ENCODE measurements around the gene ZBTB44.
"Not testable (repeated sequence)": the region's sequence is repeated elsewhere in the genome, so short reads cannot be mapped to it uniquely, and the experiment has no call there.

The ZBTB44 gene

DNA sequence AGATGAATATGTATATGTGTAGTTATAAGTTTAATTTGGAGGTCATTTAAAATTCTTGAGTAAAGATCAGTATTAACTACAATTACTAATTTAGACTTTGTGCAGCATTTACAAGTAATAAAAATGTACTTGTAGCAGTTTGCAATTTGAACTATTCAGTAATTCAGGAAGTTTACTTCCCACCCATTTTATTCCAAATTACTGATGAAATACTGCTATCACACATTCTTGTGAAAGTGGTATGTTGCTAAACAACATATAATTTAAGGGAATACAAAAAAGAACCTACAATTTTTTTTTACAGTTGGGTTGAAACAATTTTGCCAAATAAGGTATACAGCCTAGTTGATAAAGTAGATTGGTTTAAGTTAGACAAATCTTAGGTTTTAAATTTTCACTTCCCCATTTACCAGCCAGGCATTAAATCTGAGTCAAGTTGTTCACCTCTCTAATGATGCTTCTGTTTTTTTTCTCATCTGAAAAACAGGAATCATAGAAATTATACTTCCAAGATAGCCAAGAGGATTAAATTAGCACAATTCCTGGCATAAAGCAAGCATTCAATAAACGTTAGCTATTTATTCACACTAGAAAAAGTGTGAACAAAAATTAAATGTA, 45.3 kb downstream of the ZBTB44 start:
- no peak overlapping the region for H3K4me3 ChIP-seq (ENCODE audit: low read length)
- DNase-seq (ENCODE audit: low read depth): no peak
- TF ChIP-seq, protein P1, sequence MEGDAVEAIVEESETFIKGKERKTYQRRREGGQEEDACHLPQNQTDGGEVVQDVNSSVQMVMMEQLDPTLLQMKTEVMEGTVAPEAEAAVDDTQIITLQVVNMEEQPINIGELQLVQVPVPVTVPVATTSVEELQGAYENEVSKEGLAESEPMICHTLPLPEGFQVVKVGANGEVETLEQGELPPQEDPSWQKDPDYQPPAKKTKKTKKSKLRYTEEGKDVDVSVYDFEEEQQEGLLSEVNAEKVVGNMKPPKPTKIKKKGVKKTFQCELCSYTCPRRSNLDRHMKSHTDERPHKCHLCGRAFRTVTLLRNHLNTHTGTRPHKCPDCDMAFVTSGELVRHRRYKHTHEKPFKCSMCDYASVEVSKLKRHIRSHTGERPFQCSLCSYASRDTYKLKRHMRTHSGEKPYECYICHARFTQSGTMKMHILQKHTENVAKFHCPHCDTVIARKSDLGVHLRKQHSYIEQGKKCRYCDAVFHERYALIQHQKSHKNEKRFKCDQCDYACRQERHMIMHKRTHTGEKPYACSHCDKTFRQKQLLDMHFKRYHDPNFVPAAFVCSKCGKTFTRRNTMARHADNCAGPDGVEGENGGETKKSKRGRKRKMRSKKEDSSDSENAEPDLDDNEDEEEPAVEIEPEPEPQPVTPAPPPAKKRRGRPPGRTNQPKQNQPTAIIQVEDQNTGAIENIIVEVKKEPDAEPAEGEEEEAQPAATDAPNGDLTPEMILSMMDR (conservative IDR thresholded peaks at IDR 0.05; ENCODE audit: low read depth, low read length): no peak

DNA sequence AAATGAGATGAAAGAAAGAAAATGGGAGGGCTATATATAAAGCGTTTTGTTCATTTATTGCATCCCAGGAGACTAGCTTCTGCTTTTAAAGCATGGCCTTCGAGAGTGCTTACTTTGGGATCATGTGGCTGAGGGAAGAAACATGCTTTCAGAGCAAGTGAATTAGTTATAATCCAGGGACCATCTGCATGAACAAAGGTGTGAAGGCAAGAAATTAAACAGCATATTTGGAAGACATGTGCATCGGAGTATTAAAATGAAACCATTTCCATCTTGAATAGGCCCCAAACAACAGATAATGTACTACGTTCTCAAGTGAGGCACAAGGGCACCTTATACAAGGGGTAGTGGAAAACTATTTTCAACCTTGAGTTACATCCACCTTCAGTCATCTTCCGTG, 51.4 kb downstream of the ZBTB44 start:
- H3K4me3 ChIP-seq (ENCODE audit: low read length): no peak overlapping the region

DNA sequence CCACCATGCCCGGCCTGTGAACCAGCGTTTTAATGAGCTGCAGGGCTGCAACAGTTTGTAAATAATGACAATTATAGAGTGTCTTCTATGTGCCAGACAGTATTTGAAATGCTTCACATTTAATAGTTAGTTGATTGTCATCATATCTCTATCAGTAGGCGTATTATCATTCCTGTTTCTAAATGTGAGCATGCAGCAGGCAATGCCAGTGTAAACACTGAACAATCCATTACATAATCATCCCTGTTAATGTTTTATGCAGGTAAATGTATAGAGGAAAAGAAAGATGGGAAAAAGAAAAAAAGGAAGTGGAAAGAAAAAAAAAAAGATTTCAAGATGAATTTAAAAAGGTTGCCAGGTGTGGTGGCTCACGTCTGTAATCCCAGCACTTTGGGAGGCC, 52.3 kb downstream of the ZBTB44 start:
- DNase-seq (ENCODE audit: low read depth): no peak
- TF ChIP-seq, protein P1 (conservative IDR thresholded peaks at IDR 0.05; ENCODE audit: low read depth, low read length): no peak

More for the DNA sequence above, 51.4 kb downstream of the ZBTB44 start:
- no peak for DNase-seq (ENCODE audit: low read depth)
- TF ChIP-seq, protein P1 (conservative IDR thresholded peaks at IDR 0.05; ENCODE audit: low read depth, low read length): no peak

DNA sequence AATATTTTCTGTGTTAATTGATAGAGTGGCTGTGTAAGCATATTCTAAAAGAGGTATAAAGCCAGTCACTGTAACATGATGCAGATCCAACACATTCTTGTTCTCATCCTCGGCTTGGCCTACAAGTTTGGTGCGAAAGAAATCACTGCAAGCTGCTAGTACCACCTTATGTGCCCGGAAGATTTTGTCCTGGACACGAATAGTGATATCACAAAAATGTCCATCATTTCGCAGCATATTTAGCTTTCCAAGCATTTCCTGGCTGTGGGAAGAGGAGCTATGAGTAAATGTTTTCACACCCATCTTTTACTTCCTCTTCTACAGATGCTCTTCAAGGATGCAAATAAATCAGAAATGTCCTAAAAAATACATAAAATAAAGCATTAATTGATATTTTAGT, 53.1 kb downstream of the ZBTB44 start:
- no peak for DNase-seq (ENCODE audit: low read depth)
- TF ChIP-seq, protein P1 (conservative IDR thresholded peaks at IDR 0.05; ENCODE audit: low read depth, low read length): no peak
- no peak overlapping the region for H3K4me3 ChIP-seq (ENCODE audit: low read length)

More for the DNA sequence above, 52.3 kb downstream of the ZBTB44 start:
- H3K4me3 ChIP-seq (ENCODE audit: low read length): no peak overlapping the region

- TF ChIP-seq, protein P1 (conservative IDR thresholded peaks at IDR 0.05; ENCODE audit: low read depth, low read length): no peak
- DNase-seq (ENCODE audit: low read depth): no peak
- no peak overlapping the region for H3K4me3 ChIP-seq (ENCODE audit: low read length)
Measured at GRCh38 chr11:130260742-130261141, 54.0 kb downstream of the ZBTB44 start.

- no peak for DNase-seq (ENCODE audit: low read depth)
- H3K4me3 ChIP-seq (ENCODE audit: low read length): no peak overlapping the region
- TF ChIP-seq, protein P1 (conservative IDR thresholded peaks at IDR 0.05; ENCODE audit: low read depth, low read length): no peak
Measured at GRCh38 chr11:130260080-130260627, 54.6 kb downstream of the ZBTB44 start.

- H3K4me3 ChIP-seq (ENCODE audit: low read length); DNase-seq (ENCODE audit: low read depth): not testable (repeated sequence)
Measured at GRCh38 chr11:130251763-130252162, 63.0 kb downstream of the ZBTB44 start.

GRCh38 chr11:130249929-130250328, 64.8 kb downstream of the ZBTB44 start:
- DNase-seq (ENCODE audit: low read depth); H3K4me3 ChIP-seq (ENCODE audit: low read length): not testable (repeated sequence)
